ENCODE measurements around the gene PGAP6.

GRCh38 chr16:354971-355461 is 26.8 kb downstream of the PGAP6 start:
- TF ChIP-seq CTCF (conservative IDR thresholded peaks at IDR 0.05; ENCODE audit: low read depth, low read length) (no peak), NFE2L2 (IDR thresholded peaks at IDR 0.05; ENCODE audit: low read depth, low read length) (no peak), POLR2A (IDR thresholded peaks at IDR 0.05; ENCODE audit: low read depth, low read length) (no peak), MXI1 (IDR thresholded peaks at IDR 0.05; ENCODE audit: borderline replicate concordance, low read depth, low read length) (no peak)
